Thymus (tissue), 11 donors: ENCODE measurements around the gene PLXNA3. TPM values are rescaled to one million over a fixed set of nuclear protein-coding genes. Genes with fewer than 3 reads are reported as not detected.
A peak's percentile ranks its signal among the peaks of the same experiment; 100 is the strongest.

ENCODE experiments used
- DNase-seq, 9 donors: peaks; one replicate each; pipeline ENCODE4 v3.0.0-alpha.2; 2013; ENCODE audit warnings: low spot score in 9 of 9, low read depth in 6 of 9, missing footprints in 1 of 9
- H3K27ac ChIP-seq, 2 donors: one replicate each; pipeline ENCODE4 v1.5.1; 2013; ENCODE audit warnings: control low read depth in 1 of 2, low read depth in 1 of 2, low read length in 1 of 2, mild to moderate bottlenecking in 1 of 2, moderate library complexity in 1 of 2
- H3K27me3 ChIP-seq, 2 donors: one replicate each; pipeline ENCODE4 v1.5.1; 2013; ENCODE audit warnings: low read length in 1 of 2; ENCODE audit not compliant: control insufficient read depth in 2 of 2, insufficient read depth in 1 of 2
- H3K36me3 ChIP-seq, 2 donors: one replicate each; pipeline ENCODE4 v1.5.1; 2013; ENCODE audit warnings: low read length in 1 of 2, mild to moderate bottlenecking in 1 of 2, moderate library complexity in 1 of 2; ENCODE audit not compliant: control insufficient read depth in 2 of 2, insufficient read depth in 2 of 2
- H3K4me1 ChIP-seq, 2 donors: one replicate each; pipeline ENCODE4 v1.5.1; 2013; ENCODE audit warnings: low read length in 2 of 2; ENCODE audit not compliant: control insufficient read depth in 2 of 2, insufficient read depth in 2 of 2
- H3K4me3 ChIP-seq, 2 donors: one replicate each; pipeline ENCODE4 v1.5.1; 2013; ENCODE audit warnings: low read length in 2 of 2, control low read depth in 1 of 2, mild to moderate bottlenecking in 1 of 2
- H3K9me3 ChIP-seq, 2 donors: one replicate each; pipeline ENCODE4 v1.5.1; 2013; ENCODE audit warnings: low read length in 1 of 2, mild to moderate bottlenecking in 1 of 2; ENCODE audit not compliant: control insufficient read depth in 2 of 2, insufficient read depth in 1 of 2
- WGBS: extraction: QIAGEN DNeasy Blood & Tissue Kit; methylation state at CpG from one replicate; pipeline ENCODE4 v1.1.7; 2013; 5-methylcytosine and 5-hydroxymethylcytosine counted together
- polyA plus RNA-seq: library from polyadenylated mRNA; stranded (reverse); fragments of 200-250 nt; gene quantifications from one replicate; pipeline ENCODE4 v1.2.3, GENCODE V29; 2013
- total RNA-seq: library from RNA; stranded (reverse); fragments of 120-200 nt; gene quantifications from one replicate; pipeline ENCODE4 v1.2.4, GENCODE V29; 2013
- donor health status: healthy.

PLXNA3 gene
- total and polyA plus RNA-seq, 2 donors, result 2.2 to 14.3 TPM

- no peak for DNase-seq
- Histone ChIP-seq H3K36me3 (peaks cover 0 to 7% of the 10 kb centered on the region in 2 donors), H3K27me3 (no peaks in the 10 kb centered on the region), H3K4me3 (no peak overlapping the region), H3K9me3 (no peaks in the 10 kb centered on the region), H3K4me1 (no peaks in the 10 kb centered on the region), H3K27ac (no peak overlapping the region)
- WGBS, result 96% methylated on average over 19 of the region's 19 CpGs
These were observed 38.2 kb upstream of the PLXNA3 start for GRCh38 chrX:154419688-154420401.

- WGBS, result 98% methylated on average over 10 of the region's 10 CpGs
- Histone ChIP-seq H3K27ac (no peak overlapping the region), H3K9me3 (no peaks in the 10 kb centered on the region), H3K36me3 (peaks cover 0 to 7% of the 10 kb centered on the region in 2 donors), H3K27me3 (no peaks in the 10 kb centered on the region), H3K4me1 (no peaks in the 10 kb centered on the region), H3K4me3 (no peak overlapping the region)
- DNase-seq, result no peak
These were observed 37.7 kb upstream of the PLXNA3 start for GRCh38 chrX:154420402-154420756.

- DNase-seq, result no peak
- peaks cover 0 to 8% of the 10 kb centered on the region in 2 donors for H3K9me3 ChIP-seq
- peaks cover 3 to 18% of the 10 kb centered on the region in 2 donors for H3K4me1 ChIP-seq
- peak overlapping the region in 1 of 2 donors; percentile 32 for H3K27ac ChIP-seq
- H3K4me3 ChIP-seq, result no peak overlapping the region
- 94% methylated on average over 13 of the region's 13 CpGs for WGBS
- H3K27me3 ChIP-seq, result no peaks in the 10 kb centered on the region
- H3K36me3 ChIP-seq, result peaks cover 5 to 9% of the 10 kb centered on the region in 2 donors
These were observed 30.9 kb upstream of the PLXNA3 start for GRCh38 chrX:154426916-154427770.

- H3K27ac ChIP-seq, result peak within 1 kb of the TSS; percentile 17 to 31
- peak within 1 kb of the TSS; percentile 47 to 60 for H3K4me3 ChIP-seq
- H3K36me3 ChIP-seq, result peaks cover 12 to 21% of the 10 kb centered on the region in 2 donors
- no peaks in the 10 kb centered on the region for H3K27me3 ChIP-seq
- peaks cover 3 to 18% of the 10 kb centered on the region in 2 donors for H3K4me1 ChIP-seq
- H3K9me3 ChIP-seq, result peaks cover 0 to 8% of the 10 kb centered on the region in 2 donors
- WGBS, result 9% methylated on average over 87 of the region's 87 CpGs
- DNase-seq, result peak in 8 of 9 donors; percentile 61 to 92 (median 78)
These were observed 29.6 kb upstream of the PLXNA3 start, which contains the start of gene ATP6AP1 for GRCh38 chrX:154428176-154429171. ATP6AP1 (plus strand) TSS chrX:154428677; CDS start chrX:154428693, 16 bp downstream.

GRCh38 chrX:154429711-154430110, 28.4 kb upstream of the PLXNA3 start:
- peaks cover 3 to 18% of the 10 kb centered on the region in 2 donors for H3K4me1 ChIP-seq
- H3K36me3 ChIP-seq, result peaks cover 18 to 29% of the 10 kb centered on the region in 2 donors
- WGBS, result 96% methylated on average over 2 of the region's 2 CpGs
- no peak overlapping the region for H3K27ac ChIP-seq
- DNase-seq, result no peak
- H3K9me3 ChIP-seq, result peaks cover 0 to 8% of the 10 kb centered on the region in 2 donors
- H3K27me3 ChIP-seq, result no peaks in the 10 kb centered on the region
- peak overlapping the region in 1 of 2 donors; percentile 60 for H3K4me3 ChIP-seq

GRCh38 chrX:154430479-154430878, 27.6 kb upstream of the PLXNA3 start:
- WGBS, result 66% methylated on average over 6 of the region's 6 CpGs
- Histone ChIP-seq H3K36me3 (peaks cover 23 to 37% of the 10 kb centered on the region in 2 donors), H3K4me3 (no peak overlapping the region), H3K27ac (peak overlapping the region in 1 of 2 donors; percentile 31), H3K4me1 (peaks cover 3 to 18% of the 10 kb centered on the region in 2 donors), H3K27me3 (no peaks in the 10 kb centered on the region), H3K9me3 (peaks cover 0 to 8% of the 10 kb centered on the region in 2 donors)
- DNase-seq, result no peak

- DNase-seq, result no peak
- Histone ChIP-seq H3K27me3 (no peaks in the 10 kb centered on the region), H3K27ac (peak overlapping the region in 1 of 2 donors; percentile 31), H3K36me3 (peaks cover 24 to 41% of the 10 kb centered on the region in 2 donors), H3K4me3 (no peak overlapping the region), H3K9me3 (peaks cover 0 to 8% of the 10 kb centered on the region in 2 donors), H3K4me1 (peaks cover 3 to 18% of the 10 kb centered on the region in 2 donors)
- WGBS, result 64% methylated on average over 7 of the region's 7 CpGs
These were observed 27.2 kb upstream of the PLXNA3 start for GRCh38 chrX:154430916-154431315.

- peaks cover 0 to 8% of the 10 kb centered on the region in 2 donors for H3K9me3 ChIP-seq
- H3K4me1 ChIP-seq, result peaks cover 3 to 20% of the 10 kb centered on the region in 2 donors
- no peak for DNase-seq
- WGBS, result 36% methylated on average over 5 of the region's 5 CpGs
- no peak overlapping the region for H3K4me3 ChIP-seq
- no peak overlapping the region for H3K27ac ChIP-seq
- peaks cover 24 to 42% of the 10 kb centered on the region in 2 donors for H3K36me3 ChIP-seq
- H3K27me3 ChIP-seq, result no peaks in the 10 kb centered on the region
These were observed 26.7 kb upstream of the PLXNA3 start for GRCh38 chrX:154431341-154431740.
